ENCODE measurements around the gene GRM7.

GRM7 gene

GRCh38 chr3:7503431-7503830 lies 642.5 kb downstream of the GRM7 start:
- DNase-seq (ENCODE audit: low read depth, low spot score) = no peak

DNA sequence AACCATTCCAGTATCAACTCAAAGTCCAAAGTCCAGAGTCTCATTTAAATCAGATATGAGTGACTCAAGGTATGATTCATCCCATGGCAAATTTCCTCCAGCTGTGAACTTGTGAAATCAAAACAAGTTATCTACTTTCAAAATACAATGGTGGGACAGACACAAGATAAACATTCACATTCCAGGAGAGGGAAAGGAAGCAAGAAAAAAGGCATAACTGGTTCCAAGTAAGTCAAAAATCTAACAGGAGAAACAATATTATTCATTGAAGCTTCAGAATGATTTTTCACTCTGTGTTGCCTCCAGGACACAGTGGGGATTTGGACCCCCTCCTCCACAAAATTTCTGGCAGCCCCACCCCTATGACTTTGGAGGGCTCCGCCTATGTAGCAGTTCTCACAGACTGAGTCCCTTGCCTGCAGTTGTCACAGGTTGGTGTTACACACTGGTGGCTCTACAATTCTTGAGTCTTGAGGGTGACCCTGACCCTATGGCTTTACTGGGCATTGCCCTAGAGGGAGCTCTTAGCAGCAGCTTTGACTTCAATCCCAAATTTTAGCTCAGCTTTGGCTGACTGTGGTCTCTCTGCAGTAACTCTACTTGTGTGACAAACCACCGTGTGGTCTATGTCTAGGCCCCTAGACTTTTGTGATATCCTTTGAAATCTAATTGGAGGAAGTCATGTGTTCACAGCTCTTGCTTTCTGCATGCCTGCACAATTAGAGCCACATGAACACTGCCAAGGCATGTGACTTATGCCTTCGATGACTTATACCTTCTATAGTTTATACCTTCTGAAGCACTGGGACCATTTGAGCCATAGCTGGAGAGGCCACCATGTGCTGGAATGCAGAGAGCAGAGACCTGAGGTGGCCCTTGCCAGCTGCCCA lies 644.2 kb downstream of the GRM7 start:
- DNase-seq (ENCODE audit: low read depth, low spot score) = no peak

DNA sequence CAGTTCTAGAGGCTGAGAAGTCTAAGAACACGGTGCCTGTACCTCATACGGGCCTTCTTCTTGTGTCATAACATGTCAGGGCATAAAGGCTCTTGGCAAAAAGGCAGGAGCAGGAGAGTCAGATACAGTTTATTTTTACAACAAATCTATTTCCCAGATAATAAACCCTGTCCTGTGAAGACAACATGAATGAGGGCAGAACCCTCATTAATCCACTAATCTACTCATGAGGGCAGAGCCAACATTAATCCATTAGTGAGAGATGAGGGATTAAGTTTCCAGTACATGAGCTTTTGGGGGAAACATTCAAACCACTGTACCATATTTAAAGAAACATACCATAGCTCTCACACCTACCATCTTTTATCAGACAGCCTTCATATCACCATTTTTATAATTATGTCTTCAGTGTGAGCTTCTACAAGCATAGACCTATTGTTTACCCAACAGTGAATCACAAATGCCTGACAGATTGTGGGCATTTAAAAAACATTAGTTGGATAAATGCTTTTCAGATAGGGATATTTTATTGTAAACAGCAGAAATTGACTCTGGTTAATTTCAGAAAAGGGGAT lies 645.8 kb downstream of the GRM7 start:
- DNase-seq (ENCODE audit: low read depth, low spot score) = no peak

- no peak for DNase-seq (ENCODE audit: low read depth, low spot score)
Observed at GRCh38 chr3:7508821-7509220, 647.9 kb downstream of the GRM7 start.

- DNase-seq (ENCODE audit: low read depth, low spot score) = no peak
Observed at GRCh38 chr3:7512048-7512447, 651.1 kb downstream of the GRM7 start.

DNA sequence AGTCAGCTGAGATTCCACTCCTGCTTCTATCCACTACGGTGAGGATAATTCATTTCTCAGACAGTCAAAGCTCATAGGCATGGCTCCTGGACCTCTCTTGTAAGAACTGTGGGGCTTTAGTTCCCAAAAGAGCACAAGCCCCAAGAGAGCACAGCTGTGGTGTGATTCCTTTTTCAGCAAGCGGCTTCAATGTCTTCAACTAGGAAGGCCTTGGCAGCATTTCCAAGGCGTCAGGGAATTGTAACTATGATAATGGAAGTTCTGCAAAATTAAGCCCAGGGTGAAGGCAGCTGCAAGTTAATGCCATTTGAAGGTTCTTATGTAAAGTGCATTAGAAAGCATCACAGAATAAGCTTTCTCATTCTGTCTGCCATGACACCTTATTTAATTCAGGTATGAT lies 657.1 kb downstream of the GRM7 start:
- no peak for DNase-seq (ENCODE audit: low read depth, low spot score)

GRCh38 chr3:7518456-7518855 lies 657.5 kb downstream of the GRM7 start:
- no peak for DNase-seq (ENCODE audit: low read depth, low spot score)

- DNase-seq (ENCODE audit: low read depth, low spot score) = no peak
Observed at GRCh38 chr3:7520059-7520458, 659.1 kb downstream of the GRM7 start.

GRCh38 chr3:7520593-7520992 lies 659.7 kb downstream of the GRM7 start:
- DNase-seq (ENCODE audit: low read depth, low spot score) = no peak

GRCh38 chr3:7536510-7536909 lies 675.6 kb downstream of the GRM7 start:
- DNase-seq (ENCODE audit: low read depth, low spot score) = no peak

GRCh38 chr3:7536921-7537320 lies 676.0 kb downstream of the GRM7 start:
- no peak for DNase-seq (ENCODE audit: low read depth, low spot score)

- no peak for DNase-seq (ENCODE audit: low read depth, low spot score)
Observed at GRCh38 chr3:7543294-7543880, 682.5 kb downstream of the GRM7 start.

- no peak for DNase-seq (ENCODE audit: low read depth, low spot score)
Observed at GRCh38 chr3:7545334-7545733, 684.4 kb downstream of the GRM7 start.

- no peak for DNase-seq (ENCODE audit: low read depth, low spot score)
Observed at GRCh38 chr3:7546253-7546652, 685.3 kb downstream of the GRM7 start.

- no peak for DNase-seq (ENCODE audit: low read depth, low spot score)
Observed at GRCh38 chr3:7547826-7548225, 686.9 kb downstream of the GRM7 start.

DNA sequence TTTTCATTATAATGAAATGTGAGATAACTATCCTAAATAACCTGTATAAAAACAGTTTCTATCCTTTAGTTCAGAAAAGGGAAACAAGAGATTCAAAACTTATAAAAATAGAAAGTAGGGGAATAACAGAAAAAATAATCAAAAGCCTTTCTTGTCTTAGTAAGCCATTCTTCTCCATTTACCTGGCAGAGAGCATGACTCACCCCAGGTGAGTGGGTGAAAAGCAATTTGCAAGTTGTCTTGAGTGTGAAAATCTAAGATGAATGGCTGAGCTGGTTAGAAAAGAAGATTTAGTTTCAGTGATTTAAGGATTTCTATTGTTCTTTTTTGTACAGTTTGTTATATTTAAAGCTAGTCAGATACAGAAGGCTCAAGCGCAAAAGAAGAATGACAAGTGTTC lies 702.0 kb downstream of the GRM7 start:
- no peak for DNase-seq (ENCODE audit: low read depth, low spot score)

DNA sequence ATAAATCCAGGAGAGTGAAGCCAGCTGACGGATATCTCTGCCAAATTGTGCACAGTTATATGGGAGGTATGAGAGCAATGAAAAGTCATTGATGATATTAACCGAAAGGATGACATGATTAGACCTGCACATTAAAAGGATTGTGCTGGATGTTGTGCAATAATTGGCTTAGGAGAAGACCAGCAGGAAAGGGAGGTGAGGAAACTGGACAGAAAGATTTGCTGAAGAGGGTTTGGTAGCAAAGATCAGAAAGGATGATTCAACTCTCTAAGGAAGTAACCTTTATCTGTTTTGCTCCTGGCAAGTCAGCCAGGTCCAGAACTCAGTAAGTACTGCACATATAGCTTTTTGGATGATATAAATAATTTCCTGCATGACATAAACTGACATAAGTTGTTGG lies 704.7 kb downstream of the GRM7 start:
- no peak for DNase-seq (ENCODE audit: low read depth, low spot score)

DNA sequence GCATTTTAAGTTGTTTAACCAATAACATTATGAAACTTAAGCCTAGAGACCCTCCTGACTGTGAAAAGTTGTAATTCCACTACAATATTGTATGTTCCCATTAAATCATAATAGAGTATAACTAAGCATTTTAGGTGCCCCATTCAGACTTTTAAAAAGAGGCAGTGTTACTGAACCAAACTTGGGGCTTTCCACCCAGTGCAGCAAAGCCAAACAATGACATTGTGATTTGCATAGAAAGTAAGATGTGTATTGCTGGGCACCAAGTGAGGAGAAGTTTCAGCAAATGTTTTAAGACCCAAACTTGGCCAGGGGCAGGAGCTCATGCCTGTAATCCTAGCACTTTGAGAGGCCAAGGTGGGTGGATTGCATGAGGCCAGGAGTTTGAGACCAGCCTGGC lies 706.2 kb downstream of the GRM7 start:
- DNase-seq (ENCODE audit: low read depth, low spot score) = no peak

GRCh38 chr3:7568526-7569184 lies 707.7 kb downstream of the GRM7 start:
- no peak for DNase-seq (ENCODE audit: low read depth, low spot score)

- no peak for DNase-seq (ENCODE audit: low read depth, low spot score)
Observed at GRCh38 chr3:7573330-7573729, 712.4 kb downstream of the GRM7 start.

GRCh38 chr3:7574435-7574834 lies 713.5 kb downstream of the GRM7 start:
- DNase-seq (ENCODE audit: low read depth, low spot score) = no peak

DNA sequence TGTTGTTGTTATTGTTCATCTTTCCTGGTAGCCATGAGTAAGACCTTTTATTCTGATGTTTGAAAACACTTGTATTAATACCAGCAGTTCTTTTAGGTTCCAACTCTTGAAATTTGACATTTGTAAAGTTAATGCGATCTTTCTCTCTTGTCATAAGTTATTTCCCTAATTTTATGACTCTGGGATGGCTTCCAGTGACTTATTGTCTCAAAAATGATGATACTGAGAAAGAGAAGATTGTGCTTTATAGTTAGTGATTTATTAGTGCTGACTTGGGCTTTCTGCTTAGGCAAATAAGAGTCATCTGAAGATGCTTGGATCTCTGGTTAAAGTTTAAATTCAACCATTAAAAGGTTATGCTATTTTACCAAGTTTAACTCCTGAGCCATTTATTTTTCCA lies 715.2 kb downstream of the GRM7 start:
- no peak for DNase-seq (ENCODE audit: low read depth, low spot score)

All from activated CD4-positive, CD25-positive, alpha-beta regulatory T cell treated with anti-CD3 and anti-CD28 coated beads, Interleukin-2, amount 50 U/mL, for 16 hours (primary cell).